Mesenchymal stem cell (in vitro differentiated cells and primary cell): ENCODE results near the gene NKAIN4.

Experiments used
- DNase-seq: peaks from one replicate; pipeline ENCODE4 v3.0.0-alpha.2; 2013
- H2AFZ ChIP-seq: one replicate; pipeline ENCODE4 v1.6.1; 2013; ENCODE audit warnings: low read depth, mild to moderate bottlenecking, control low read depth, inconsistent platforms, low read length, moderate library complexity
- H2AK5ac ChIP-seq: 2 replicates; pipeline ENCODE4 v1.6.1; 2013; ENCODE audit warnings: low read length, moderate library complexity, mild to moderate bottlenecking, inconsistent platforms; ENCODE audit not compliant: severe bottlenecking
- H2BK120ac ChIP-seq: one replicate; pipeline ENCODE4 v1.6.1; 2013; ENCODE audit warnings: low read depth, mild to moderate bottlenecking, inconsistent platforms, low read length, moderate library complexity
- H2BK12ac ChIP-seq, 2 experiments: one replicate each; pipeline ENCODE4 v1.6.1; 2013; ENCODE audit warnings: inconsistent platforms in 2 of 2, low read length in 2 of 2, mild to moderate bottlenecking in 2 of 2, moderate library complexity in 2 of 2, control low read depth in 1 of 2
- H2BK15ac ChIP-seq: one replicate; pipeline ENCODE4 v1.6.1; 2013; ENCODE audit warnings: mild to moderate bottlenecking, low read depth, inconsistent platforms; ENCODE audit not compliant: poor library complexity, severe bottlenecking
- H2BK5ac ChIP-seq: 2 replicates; pipeline ENCODE4 v1.6.1; 2013; ENCODE audit warnings: low read depth, mild to moderate bottlenecking, low read length, control low read depth, inconsistent platforms; ENCODE audit not compliant: poor library complexity, severe bottlenecking
- H3K14ac ChIP-seq, 2 experiments: one replicate each; pipeline ENCODE4 v1.6.1; 2013; ENCODE audit warnings: inconsistent platforms in 2 of 2, low read length in 2 of 2, control low read depth in 1 of 2, mild to moderate bottlenecking in 1 of 2, moderate library complexity in 1 of 2
- H3K18ac ChIP-seq, 2 experiments: one replicate each; pipeline ENCODE4 v1.6.1; 2013; ENCODE audit warnings: inconsistent platforms in 2 of 2, low read length in 2 of 2, control low read depth in 1 of 2, low read depth in 1 of 2, mild to moderate bottlenecking in 1 of 2
- H3K23ac ChIP-seq, 2 experiments: one replicate each; pipeline ENCODE4 v1.6.1; 2013; ENCODE audit warnings: inconsistent platforms in 2 of 2, low read length in 2 of 2, mild to moderate bottlenecking in 2 of 2, moderate library complexity in 2 of 2, control low read depth in 1 of 2
- H3K27ac ChIP-seq: 2 replicates; pipeline ENCODE4 v1.5.1; 2013; ENCODE audit warnings: mild to moderate bottlenecking, moderate library complexity, low read length, control low read depth, inconsistent platforms; ENCODE audit not compliant: poor library complexity, severe bottlenecking
- H3K27me3 ChIP-seq, 2 experiments: 2 replicates each; pipeline versions ENCODE4 v1.6.1 to v1.7.0; 2013; ENCODE audit warnings: low read length in 2 of 2, mild to moderate bottlenecking in 2 of 2, moderate library complexity in 2 of 2, control low read depth in 1 of 2, inconsistent platforms in 1 of 2; ENCODE audit not compliant: control insufficient read depth in 1 of 2, insufficient read depth in 1 of 2
- H3K36me3 ChIP-seq, 2 experiments: 2 replicates each; pipeline versions ENCODE4 v1.6.1 to v1.7.0; 2013; ENCODE audit warnings: low read length in 2 of 2, control low read depth in 1 of 2, inconsistent platforms in 1 of 2, low read depth in 1 of 2, mild to moderate bottlenecking in 1 of 2; ENCODE audit not compliant: insufficient read depth in 2 of 2, control insufficient read depth in 1 of 2
- H3K4ac ChIP-seq, 2 experiments: one replicate each; pipeline ENCODE4 v1.6.1; 2013; ENCODE audit warnings: inconsistent platforms in 2 of 2, low read length in 2 of 2, mild to moderate bottlenecking in 2 of 2, moderate library complexity in 2 of 2, control low read depth in 1 of 2, low read depth in 1 of 2
- H3K4me1 ChIP-seq: 2 replicates; pipeline ENCODE4 v1.6.1; 2013; ENCODE audit warnings: low read depth, low read length, control low read depth; ENCODE audit not compliant: control insufficient read depth, insufficient read depth
- H3K4me2 ChIP-seq: 2 replicates; pipeline ENCODE4 v1.6.1; 2013; ENCODE audit warnings: low read length, mild to moderate bottlenecking, inconsistent platforms; ENCODE audit not compliant: poor library complexity, severe bottlenecking
- H3K4me3 ChIP-seq, 2 experiments: 2 replicates each; pipeline versions ENCODE4 v1.5.1 to v1.7.0; 2013; ENCODE audit warnings: low read length in 2 of 2, mild to moderate bottlenecking in 2 of 2, control low read depth in 1 of 2, low read depth in 1 of 2; ENCODE audit not compliant: insufficient read depth in 1 of 2
- H3K79me1 ChIP-seq: replicated peaks from 2 replicates; pipeline ENCODE4 v1.6.1; 2013; ENCODE audit warnings: mild to moderate bottlenecking, control low read depth, low read length, inconsistent platforms; ENCODE audit not compliant: poor library complexity, severe bottlenecking
- H3K9ac ChIP-seq: 2 replicates; pipeline ENCODE4 v1.7.0; 2013; ENCODE audit warnings: mild to moderate bottlenecking, low read length, moderate library complexity
- H3K9me3 ChIP-seq: 2 replicates; pipeline ENCODE4 v1.7.0; 2013; ENCODE audit warnings: mild to moderate bottlenecking, low read length; ENCODE audit not compliant: control insufficient read depth
- H4K8ac ChIP-seq: one replicate; pipeline ENCODE4 v1.6.1; 2013; ENCODE audit warnings: inconsistent platforms, mild to moderate bottlenecking, low read length, moderate library complexity
- H4K91ac ChIP-seq: one replicate; pipeline ENCODE4 v1.6.1; 2013; ENCODE audit warnings: mild to moderate bottlenecking, low read length, inconsistent platforms
- WGBS: methylation state at CpG from one replicate; pipeline ENCODE4 v1.1.7; 2013; ENCODE audit warnings: mixed read lengths; 5-methylcytosine and 5-hydroxymethylcytosine counted together

NKAIN4 gene

DNA sequence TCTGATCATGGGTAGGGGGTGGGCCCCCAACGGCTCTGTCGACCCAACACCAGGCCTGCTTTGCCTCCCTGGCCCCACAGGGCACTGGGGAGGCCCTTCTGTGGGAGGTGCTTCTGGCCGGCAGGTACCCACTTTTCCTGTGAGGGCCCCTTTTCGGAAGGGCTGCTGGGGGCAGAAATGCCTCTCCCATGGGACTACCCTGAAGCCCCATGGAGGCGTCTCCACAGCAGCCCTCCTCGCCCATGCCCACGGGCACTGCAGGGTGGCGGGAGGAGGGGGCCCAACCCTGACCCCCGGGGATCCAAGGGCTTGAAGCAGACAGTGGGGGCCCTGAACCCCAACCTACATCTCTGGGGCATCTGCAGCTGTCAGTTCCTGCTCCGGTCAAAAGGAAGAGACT is 16.2 kb downstream of the NKAIN4 start:
- no peak overlapping the region for H3K4ac ChIP-seq
- peaks cover 0 to 21% of the 10 kb centered on the region in 2 experiments for H3K27me3 ChIP-seq
- peak overlapping the region in 1 of 2 experiments; percentile 37 for H2BK12ac ChIP-seq
- peaks cover 60% of the 10 kb centered on the region for H3K4me1 ChIP-seq
- H3K4me2 ChIP-seq: no peak overlapping the region
- no peak overlapping the region for H2BK5ac ChIP-seq
- H3K4me3 ChIP-seq: no peak overlapping the region
- H2AFZ ChIP-seq: no peak overlapping the region
- H3K79me1 ChIP-seq: no peaks in the 10 kb centered on the region
- no peak overlapping the region for H3K9ac ChIP-seq
- H2BK120ac ChIP-seq: no peak overlapping the region
- no peak overlapping the region for H4K91ac ChIP-seq
- no peak overlapping the region for H4K8ac ChIP-seq
- peaks cover 0 to 20% of the 10 kb centered on the region in 2 experiments for H3K36me3 ChIP-seq
- no peak overlapping the region for H3K27ac ChIP-seq
- 97% methylated on average over 10 of the region's 10 CpGs for WGBS
- H3K14ac ChIP-seq: no peak overlapping the region
- H3K9me3 ChIP-seq: no peaks in the 10 kb centered on the region
- no peak for DNase-seq
- H3K18ac ChIP-seq: no peak overlapping the region
- no peak overlapping the region for H3K23ac ChIP-seq
- no peak overlapping the region for H2AK5ac ChIP-seq
- H2BK15ac ChIP-seq: no peak overlapping the region

DNA sequence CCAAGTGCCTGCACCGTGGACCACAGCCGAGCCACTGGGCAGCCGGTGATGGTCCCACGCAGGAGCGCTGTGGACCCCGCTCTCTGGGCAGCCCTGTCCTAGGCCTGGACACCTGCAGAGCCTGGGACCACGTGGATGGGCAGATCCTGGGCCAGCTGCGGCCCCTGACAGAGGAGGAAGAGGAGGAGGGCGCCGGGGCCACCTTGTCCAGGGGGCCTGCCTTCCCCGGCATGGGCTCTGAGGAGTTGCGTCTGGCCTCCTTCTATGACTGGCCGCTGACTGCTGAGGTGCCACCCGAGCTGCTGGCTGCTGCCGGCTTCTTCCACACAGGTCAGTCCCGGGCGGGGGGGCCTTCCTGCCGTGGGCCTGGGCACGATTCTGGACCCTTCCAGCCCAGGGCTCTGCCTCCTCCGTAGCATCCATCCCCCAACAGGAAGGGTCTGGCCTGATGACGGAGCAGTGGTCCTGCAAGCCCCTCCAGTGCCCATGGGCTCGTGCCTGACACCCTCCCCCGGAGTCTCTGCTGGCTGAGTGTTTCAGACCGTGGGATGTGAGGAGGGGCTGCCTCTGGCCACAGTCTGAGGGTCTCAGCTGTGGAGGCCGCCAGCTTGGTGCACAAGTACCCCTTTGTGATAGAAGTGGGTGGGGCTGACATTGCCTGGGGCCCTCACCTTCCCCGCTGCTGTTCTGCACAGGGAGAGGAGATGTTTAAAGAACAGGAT is 18.0 kb downstream of the NKAIN4 start:
- no peak overlapping the region for H2AFZ ChIP-seq
- peaks cover 62% of the 10 kb centered on the region for H3K4me1 ChIP-seq
- H3K36me3 ChIP-seq: peaks cover 0 to 6% of the 10 kb centered on the region in 2 experiments
- peak overlapping the region; percentile 4 to 69 for H2BK12ac ChIP-seq
- no peak overlapping the region for H3K4me3 ChIP-seq
- peak overlapping the region; percentile 71 for H2AK5ac ChIP-seq
- H3K4ac ChIP-seq: peak overlapping the region in 1 of 2 experiments; percentile 73
- no peak overlapping the region for H3K4me2 ChIP-seq
- no peak overlapping the region for H3K9ac ChIP-seq
- no peak overlapping the region for H2BK5ac ChIP-seq
- peak overlapping the region; percentile 21 for H2BK120ac ChIP-seq
- peak overlapping the region in 1 of 2 experiments; percentile 10 for H3K14ac ChIP-seq
- H3K27ac ChIP-seq: no peak overlapping the region
- peak overlapping the region; percentile 59 for H4K8ac ChIP-seq
- peak overlapping the region; percentile 92 for H2BK15ac ChIP-seq
- H3K23ac ChIP-seq: no peak overlapping the region
- peak overlapping the region; percentile 77 to 84 for H3K18ac ChIP-seq
- DNase-seq: no peak
- H3K79me1 ChIP-seq: no peaks in the 10 kb centered on the region
- H4K91ac ChIP-seq: peak overlapping the region; percentile 85
- WGBS: 89% methylated on average over 25 of the region's 26 CpGs
- H3K27me3 ChIP-seq: peaks cover 0 to 15% of the 10 kb centered on the region in 2 experiments
- no peaks in the 10 kb centered on the region for H3K9me3 ChIP-seq

DNA sequence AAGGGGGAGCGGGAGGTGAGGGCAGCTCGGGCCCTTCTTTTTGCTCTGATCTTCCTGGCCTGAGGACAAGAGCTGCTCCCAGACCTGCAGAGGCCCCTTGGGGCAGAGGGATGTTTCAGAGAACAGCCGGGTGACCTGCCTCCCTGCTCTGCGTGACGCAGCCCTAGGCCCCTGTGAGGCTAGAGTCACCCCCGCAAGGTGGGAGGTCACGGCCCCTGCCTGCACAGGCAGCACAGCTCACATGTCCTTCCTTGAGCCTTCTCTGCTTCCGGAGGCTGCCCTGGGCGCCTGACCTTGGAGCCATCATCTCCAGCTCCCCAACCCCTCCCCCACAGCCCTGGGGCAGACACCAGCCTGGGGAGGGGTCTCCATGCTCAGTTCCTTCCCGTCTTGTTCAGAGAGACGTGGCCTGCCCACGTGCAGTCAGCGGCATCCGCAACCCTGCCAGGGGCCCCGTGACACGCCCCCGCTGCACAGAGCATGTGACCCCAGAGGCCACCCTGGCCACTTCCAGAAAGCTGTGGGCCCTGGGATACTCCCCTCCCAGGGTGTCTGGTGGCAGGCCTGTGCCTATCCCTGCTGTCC is 18.8 kb downstream of the NKAIN4 start, which contains the start of gene BIRC7:
Gene BIRC7, plus strand, starts transcription at position 507 of the 585 bp plus-strand sequence. CDS start 192 bp downstream, outside the sequence.
- 37% methylated on average over 16 of the region's 17 CpGs for WGBS
- H2AFZ ChIP-seq: peak within 1 kb of the TSS; percentile 14
- peaks cover 62% of the 10 kb centered on the region for H3K4me1 ChIP-seq
- H4K8ac ChIP-seq: peak within 1 kb of the TSS; percentile 86
- peak within 1 kb of the TSS; percentile 88 to 99 for H2BK12ac ChIP-seq
- peak within 1 kb of the TSS; percentile 71 for H2AK5ac ChIP-seq
- H3K9ac ChIP-seq: no peak within 1 kb of the TSS
- H3K27me3 ChIP-seq: peaks cover 0 to 12% of the 10 kb centered on the region in 2 experiments
- no peak within 1 kb of the TSS for H3K23ac ChIP-seq
- peak within 1 kb of the TSS; percentile 28 for H3K27ac ChIP-seq
- H4K91ac ChIP-seq: peak within 1 kb of the TSS; percentile 85
- H2BK15ac ChIP-seq: peak within 1 kb of the TSS; percentile 99
- H2BK5ac ChIP-seq: peak within 1 kb of the TSS; percentile 58
- H3K18ac ChIP-seq: peak within 1 kb of the TSS; percentile 77 to 92
- no peak within 1 kb of the TSS for H3K4me3 ChIP-seq
- H3K4ac ChIP-seq: peak within 1 kb of the TSS; percentile 73 to 75
- peak within 1 kb of the TSS; percentile 21 for H2BK120ac ChIP-seq
- H3K79me1 ChIP-seq: no peaks in the 10 kb centered on the region
- no peaks in the 10 kb centered on the region for H3K36me3 ChIP-seq
- peak; percentile 35 for DNase-seq
- H3K14ac ChIP-seq: peak within 1 kb of the TSS in 1 of 2 experiments; percentile 10
- no peaks in the 10 kb centered on the region for H3K9me3 ChIP-seq
- H3K4me2 ChIP-seq: peak within 1 kb of the TSS; percentile 20
